VCaP (cell line): ENCODE measurements around the gene EFL1.
"Not testable (repeated sequence)": the region's sequence is repeated elsewhere in the genome, so short reads cannot be mapped to it uniquely, and the experiment has no call there.

Experiments used
- H3K27ac ChIP-seq: fragments of 450-650 bp; 2 replicates; pipeline ENCODE4 v1.5.1; 2017
- CTCF ChIP-seq: fragments of 450-650 bp; conservative IDR thresholded peaks from 2 replicates; pipeline ENCODE4 v1.5.1; 2017; ENCODE audit warnings: mild to moderate bottlenecking, moderate library complexity

The EFL1 gene

DNA sequence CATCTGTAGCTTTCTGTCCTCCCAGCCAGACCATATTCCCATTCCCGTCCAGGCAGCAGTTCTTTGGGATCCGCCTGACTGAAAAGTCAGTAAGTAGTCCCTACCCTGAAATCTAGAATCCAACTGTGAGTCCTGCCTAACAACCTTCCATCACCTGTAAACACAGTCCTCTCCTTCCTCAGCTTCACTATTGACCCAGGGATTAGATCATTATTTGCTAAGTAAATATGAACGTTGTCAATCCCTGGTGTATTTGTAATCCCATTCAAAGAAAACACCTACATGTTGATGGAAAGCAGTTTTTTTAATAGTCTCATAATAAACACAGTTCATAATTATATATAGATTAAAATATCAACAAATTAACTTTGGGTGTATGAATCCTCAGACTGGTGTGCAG, 816 bp upstream of the EFL1 start:
- peak overlapping the region; percentile 76 for H3K27ac ChIP-seq
- no peak for TF ChIP-seq CTCF

DNA sequence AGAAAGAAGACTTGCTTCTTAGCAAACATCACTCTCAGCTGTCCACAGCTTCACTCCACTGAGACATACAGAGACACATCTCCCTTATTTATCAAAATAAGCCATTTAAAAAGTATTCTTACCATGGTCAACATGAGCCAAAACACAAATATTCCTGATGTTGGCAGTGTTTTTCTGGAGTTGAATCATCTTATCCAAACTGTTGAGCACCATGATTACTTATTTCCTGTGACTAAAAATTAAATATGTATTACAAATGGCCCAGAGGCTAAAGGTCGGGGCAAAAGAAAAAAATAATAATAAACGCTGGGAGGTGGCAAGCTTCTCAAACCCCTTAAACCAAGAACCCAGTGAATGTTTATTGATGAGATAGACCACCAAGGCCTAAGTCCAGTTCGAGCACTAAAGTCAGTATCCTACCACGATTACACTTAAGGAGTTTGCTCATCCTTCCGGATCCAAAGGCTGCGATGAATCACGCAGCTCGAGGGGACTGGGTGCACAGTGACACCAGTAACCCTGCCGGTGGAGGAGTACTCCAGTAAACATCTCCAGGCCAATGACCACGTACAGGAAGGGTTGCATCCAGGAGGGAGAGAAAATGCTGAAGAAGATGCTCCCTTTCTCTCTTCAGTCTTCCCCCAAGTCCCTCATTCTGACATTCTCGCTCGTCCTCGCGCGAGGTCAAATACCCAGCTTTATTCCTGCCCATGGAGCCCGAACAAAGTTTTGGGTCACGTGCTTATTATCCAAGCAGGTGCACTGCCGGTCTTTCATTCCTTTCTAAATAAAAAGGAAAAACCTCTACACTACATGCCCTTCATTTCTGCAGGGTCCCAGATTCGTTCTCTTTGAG, 740 bp downstream of the EFL1 start:
- H3K27ac ChIP-seq, result peak overlapping the region; percentile 76

DNA sequence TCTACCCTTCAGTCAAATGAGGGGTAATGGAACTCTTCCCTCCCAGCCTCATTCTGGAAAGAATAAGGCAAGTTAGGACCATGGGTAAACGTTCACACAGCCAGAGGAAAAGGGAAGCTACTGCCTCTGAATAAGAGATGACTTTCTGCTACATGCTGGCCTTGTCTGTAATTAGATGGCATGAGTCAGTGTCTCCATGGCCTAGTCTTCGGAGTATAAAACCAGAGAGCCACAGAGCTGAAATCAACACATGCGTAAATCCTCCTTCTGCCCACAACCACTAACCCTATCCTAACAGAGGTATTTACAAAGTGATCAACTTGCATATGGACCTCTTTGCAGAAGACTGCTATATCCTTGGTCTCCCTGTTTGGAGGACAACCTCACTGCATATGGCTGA, 14.3 kb downstream of the EFL1 start:
- not testable (repeated sequence) for H3K27ac ChIP-seq

DNA sequence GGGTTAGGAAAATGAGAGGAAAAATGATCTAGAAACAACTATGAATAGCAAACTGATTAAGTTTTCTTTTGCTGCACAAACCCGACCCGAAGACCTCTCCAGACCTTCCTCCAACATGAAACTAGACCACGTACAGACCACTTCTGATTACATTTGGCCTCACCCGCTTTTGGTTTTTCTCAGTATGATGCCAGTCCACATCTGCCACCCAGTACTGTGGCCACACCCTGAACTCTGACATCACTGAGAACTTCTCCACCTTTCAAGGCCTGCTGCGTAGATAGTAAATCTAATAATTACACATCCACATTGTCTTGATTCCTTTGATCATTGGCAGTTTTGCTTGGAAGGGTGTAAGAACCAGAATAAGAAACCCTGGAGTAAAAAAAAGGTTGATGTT, 16.6 kb downstream of the EFL1 start:
- H3K27ac ChIP-seq, result not testable (repeated sequence)

DNA sequence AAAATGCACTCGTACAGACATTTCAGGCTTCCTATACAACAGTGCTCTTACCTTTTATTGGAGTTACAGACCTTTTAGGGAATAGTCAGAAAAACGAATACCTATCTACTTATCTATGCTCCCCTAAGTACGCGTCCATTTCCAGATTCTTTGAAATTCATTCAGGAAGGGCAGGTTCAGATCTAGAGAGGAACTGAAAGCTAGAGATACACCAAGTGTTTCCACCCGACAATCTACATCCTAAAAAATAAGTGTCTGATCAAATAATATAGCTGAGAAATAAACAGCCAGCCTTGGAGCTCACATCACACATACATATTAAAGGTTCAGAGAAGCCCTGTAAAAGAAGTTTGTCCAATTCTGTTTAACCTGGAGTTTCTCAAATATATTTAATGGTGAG, 18.9 kb downstream of the EFL1 start:
- peak overlapping the region; percentile 2; the same call in 1 of the 2 replicates for H3K27ac ChIP-seq

- H3K27ac ChIP-seq, result not testable (repeated sequence)
Observed at GRCh38 chr15:82241836-82242499, 20.6 kb downstream of the EFL1 start.

- H3K27ac ChIP-seq, result peak overlapping the region; percentile 46
- no peak for TF ChIP-seq CTCF
Observed at GRCh38 chr15:82239685-82240391, 22.7 kb downstream of the EFL1 start.

- not testable (repeated sequence) for H3K27ac ChIP-seq
Observed at GRCh38 chr15:82237944-82238534, 24.5 kb downstream of the EFL1 start.

DNA sequence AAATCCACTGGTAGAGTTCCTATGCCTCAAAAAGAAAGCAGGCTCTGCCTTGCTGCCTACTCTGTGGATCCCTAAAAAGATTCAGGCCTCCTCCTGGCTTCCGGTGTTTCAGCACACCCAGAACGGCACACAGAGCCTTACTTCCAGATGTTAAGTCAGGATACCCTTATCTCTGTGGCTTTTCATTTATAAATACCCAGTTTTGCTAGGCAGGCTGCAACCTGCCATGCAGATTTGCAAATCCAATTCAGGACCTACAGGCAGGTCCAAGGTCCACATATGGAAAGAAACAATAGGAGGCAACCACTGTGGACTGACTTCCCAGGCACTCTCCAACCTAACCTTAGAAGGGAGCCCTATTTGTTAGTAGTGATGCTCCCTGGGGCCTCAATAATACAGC, 30.7 kb downstream of the EFL1 start:
- no peak overlapping the region for H3K27ac ChIP-seq
- TF ChIP-seq CTCF, result no peak

- H3K27ac ChIP-seq, result no peak overlapping the region
- no peak for TF ChIP-seq CTCF
Observed at GRCh38 chr15:82231233-82231632, 31.3 kb downstream of the EFL1 start.
